Memory B cell (primary cell): ENCODE data around the gene SNRPD3.
"Not testable (repeated sequence)": the region's sequence is repeated elsewhere in the genome, so short reads cannot be mapped to it uniquely, and the experiment has no call there.

ENCODE experiments used
- ATAC-seq: fragments of 150-1000 bp; cut with Tn5 transposase; 2 replicates; pipeline ENCODE4 v1.10.0; 2021; ENCODE audit warnings: low read depth, mild to moderate bottlenecking, moderate library complexity
- DNase-seq, 2 donors: peaks; one replicate each; pipeline ENCODE4 v3.0.0; 2022; ENCODE audit warnings: low spot score in 2 of 2
- H3K27ac Mint-ChIP-seq: one replicate; pipeline ENCODE4 v1.8.0; 2022; ENCODE audit warnings: mild to moderate bottlenecking, moderate library complexity, mixed read lengths
- H3K27me3 Mint-ChIP-seq: one replicate; pipeline ENCODE4 v1.8.0; 2022; ENCODE audit warnings: mixed read lengths
- H3K36me3 Mint-ChIP-seq: one replicate; pipeline ENCODE4 v1.8.0; 2022; ENCODE audit warnings: mild to moderate bottlenecking, mixed read lengths
- H3K4me1 Mint-ChIP-seq: one replicate; pipeline ENCODE4 v1.8.0; 2022; ENCODE audit warnings: mixed read lengths
- H3K4me3 Mint-ChIP-seq: one replicate; pipeline ENCODE4 v1.8.0; 2022; ENCODE audit warnings: mild to moderate bottlenecking, moderate library complexity, mixed read lengths
- H3K9me3 Mint-ChIP-seq: one replicate; pipeline ENCODE4 v1.8.0; 2022; ENCODE audit warnings: mixed read lengths

The SNRPD3 gene

GRCh38 chr22:24621244-24621643 lies 65.4 kb downstream of the SNRPD3 start:
- not testable (repeated sequence) for DNase-seq, H3K4me3 Mint-ChIP-seq, H3K9me3 Mint-ChIP-seq, H3K36me3 Mint-ChIP-seq, ATAC-seq, H3K27ac Mint-ChIP-seq, H3K27me3 Mint-ChIP-seq, H3K4me1 Mint-ChIP-seq

- H3K9me3 Mint-ChIP-seq, H3K4me3 Mint-ChIP-seq, DNase-seq, ATAC-seq, H3K36me3 Mint-ChIP-seq, H3K27ac Mint-ChIP-seq, H3K4me1 Mint-ChIP-seq, H3K27me3 Mint-ChIP-seq: not testable (repeated sequence)
Observed at GRCh38 chr22:24622596-24622995, 66.8 kb downstream of the SNRPD3 start.
